ENCODE data around the gene KDM2A. TPM values are rescaled to one million over a fixed set of nuclear protein-coding genes. Genes with fewer than 3 reads are reported as not detected.

Gene KDM2A
- total and polyA plus RNA-seq, 2 of the 13 experiments (the other 11 are each of a cell fraction or from before 2014, with no cell fraction given), result 31.3 to 31.4 TPM

DNA sequence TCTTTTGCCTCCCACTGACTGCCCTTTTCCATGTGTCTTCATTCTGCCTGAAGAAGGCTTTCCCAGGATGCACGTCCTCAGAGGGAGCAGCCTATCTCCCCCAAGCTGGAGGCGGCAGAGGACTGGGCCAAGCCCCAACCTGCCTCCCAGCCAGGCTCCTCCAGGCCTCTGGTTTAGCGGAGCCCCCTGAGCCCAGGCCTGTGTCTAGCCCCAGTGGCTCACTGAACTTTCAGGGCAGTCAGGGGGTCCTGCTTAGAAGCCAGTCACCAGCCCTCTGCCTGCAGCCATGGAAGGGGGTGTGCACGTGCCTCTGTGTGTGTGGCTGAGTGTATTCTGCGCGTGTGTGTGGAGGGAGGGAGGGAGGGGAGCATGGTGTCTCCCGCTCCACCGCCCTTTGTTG lies 136.8 kb downstream of the KDM2A start (continued):
- no peak for TF ChIP-seq ARID3A (IDR thresholded peaks at IDR 0.05; ENCODE audit: low read depth, low read length)
- no peak for TF ChIP-seq STAT5B (CRISPR knock-in tag; IDR thresholded peaks at IDR 0.05)
- peak; percentile 48 for TF ChIP-seq ZNF687 (CRISPR knock-in tag; IDR thresholded peaks at IDR 0.05)
- no peak for TF ChIP-seq JUND (CRISPR knock-in tag; IDR thresholded peaks at IDR 0.05)
- peak; percentile 46; the same call in 1 of the 2 replicates for TF ChIP-seq ZBTB38 (CRISPR knock-in tag; IDR thresholded peaks at IDR 0.05)
- no peak for TF ChIP-seq JARID2 (CRISPR knock-in tag; IDR thresholded peaks at IDR 0.05; ENCODE audit: insufficient replicate concordance)
- no peak for TF ChIP-seq TOE1 (CRISPR knock-in tag; IDR thresholded peaks at IDR 0.05)
- no peak for TF ChIP-seq TAF1 (CRISPR knock-in tag; IDR thresholded peaks at IDR 0.05)
- TF ChIP-seq ZIK1 (CRISPR knock-in tag; IDR thresholded peaks at IDR 0.05; ENCODE audit: borderline replicate concordance, low read depth), result no peak
- TF ChIP-seq ZMYM2 (CRISPR knock-in tag; IDR thresholded peaks at IDR 0.05), result no peak
- TF ChIP-seq SALL1 (CRISPR knock-in tag; IDR thresholded peaks at IDR 0.05), result 0 out of 2 replicates have a peak, but pooled peaks have one; percentile 25
- TF ChIP-seq ZNF777 (CRISPR knock-in tag; IDR thresholded peaks at IDR 0.05), result no peak
- TF ChIP-seq TCF7L2 (IDR thresholded peaks at IDR 0.05; ENCODE audit: low read depth, low read length), result no peak
- no peak for TF ChIP-seq MTA1 (CRISPR knock-in tag; IDR thresholded peaks at IDR 0.05; ENCODE audit: borderline replicate concordance)
